HT-29 (cell line): ENCODE measurements around the gene TUBB8B. TPM values are rescaled to one million over a fixed set of nuclear protein-coding genes. Genes with fewer than 3 reads are reported as not detected.
"Not testable (repeated sequence)": the region's sequence is repeated elsewhere in the genome, so short reads cannot be mapped to it uniquely, and the experiment has no call there.

ENCODE experiments used
- DNase-seq: peaks from one replicate; pipeline ENCODE4 v3.0.0-alpha.2; 2015; ENCODE audit warnings: low spot score
- total RNA-seq: library from RNA; depleted of rRNA; stranded (reverse); fragments of >200 nt; shearing (Covaris generic); gene quantifications from 2 replicates; pipeline ENCODE4 v1.2.3, GENCODE V29; 2014; rRNA removed

TUBB8B gene
- not detected in 2 replicates for total RNA-seq

DNA sequence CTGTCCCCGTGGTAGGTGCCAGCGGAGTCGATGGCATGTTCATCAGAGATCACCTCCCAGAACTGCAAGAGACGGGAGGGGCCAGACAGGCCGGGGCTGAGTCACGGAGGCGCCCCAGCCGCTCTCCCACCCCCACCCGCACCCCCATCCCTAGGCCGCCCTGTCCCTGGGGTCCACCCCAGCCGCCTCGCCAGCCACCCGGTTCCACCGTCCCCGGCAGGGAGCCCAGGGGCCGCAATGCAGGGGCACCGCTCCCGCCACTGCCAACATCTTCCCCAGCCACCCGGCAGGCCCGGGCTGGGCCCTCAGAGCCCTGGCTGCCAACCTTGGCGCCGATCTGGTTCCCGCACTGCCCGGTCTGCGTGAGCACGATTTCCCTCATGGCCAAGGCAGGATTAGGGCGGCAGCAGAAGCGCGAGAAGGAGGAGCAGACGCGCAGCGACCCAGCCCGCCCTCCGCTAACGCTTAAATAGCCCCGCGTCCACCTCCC lies at the start of gene TUBB8B:
TSS of gene TUBB8B (minus strand) at position 440 of the 490 bp plus-strand sequence. CDS start at position 382, 58 bp downstream.
- not testable (repeated sequence) for DNase-seq

- DNase-seq: not testable (repeated sequence)
Measured at GRCh38 chr18:97252-97914, 48.0 kb upstream of the TUBB8B start.

- not testable (repeated sequence) for DNase-seq
Measured at GRCh38 chr18:96767-97131, 47.3 kb upstream of the TUBB8B start.

- DNase-seq: not testable (repeated sequence)
Measured at GRCh38 chr18:96101-96766, 46.8 kb upstream of the TUBB8B start.

DNA sequence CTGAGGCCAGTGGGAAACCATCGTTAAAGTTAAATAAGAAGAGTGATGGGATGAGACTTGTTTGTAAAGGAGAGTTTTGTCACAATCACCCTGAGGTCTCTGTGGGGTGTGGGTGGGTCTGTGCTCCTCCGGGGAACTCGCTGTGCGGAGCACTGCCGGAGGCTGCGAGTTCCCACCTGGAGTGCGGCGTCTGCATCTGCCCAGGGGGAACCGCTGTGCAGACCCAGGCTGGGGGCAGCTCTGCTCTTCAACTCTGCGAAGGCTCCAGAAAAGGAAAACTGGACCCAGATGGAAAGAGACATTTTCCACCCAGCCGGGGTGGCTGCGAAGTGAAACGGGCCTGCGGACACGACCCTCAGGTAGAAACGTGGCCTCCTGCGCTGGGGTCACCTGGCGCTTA lies 46.2 kb upstream of the TUBB8B start:
- not testable (repeated sequence) for DNase-seq

- DNase-seq: not testable (repeated sequence)
Measured at GRCh38 chr18:93897-94408, 44.5 kb upstream of the TUBB8B start.

GRCh38 chr18:91561-91960 lies 42.1 kb upstream of the TUBB8B start:
- DNase-seq: peak; percentile 48

GRCh38 chr18:90396-91193 lies 41.2 kb upstream of the TUBB8B start:
- peak; percentile 27 for DNase-seq

DNA sequence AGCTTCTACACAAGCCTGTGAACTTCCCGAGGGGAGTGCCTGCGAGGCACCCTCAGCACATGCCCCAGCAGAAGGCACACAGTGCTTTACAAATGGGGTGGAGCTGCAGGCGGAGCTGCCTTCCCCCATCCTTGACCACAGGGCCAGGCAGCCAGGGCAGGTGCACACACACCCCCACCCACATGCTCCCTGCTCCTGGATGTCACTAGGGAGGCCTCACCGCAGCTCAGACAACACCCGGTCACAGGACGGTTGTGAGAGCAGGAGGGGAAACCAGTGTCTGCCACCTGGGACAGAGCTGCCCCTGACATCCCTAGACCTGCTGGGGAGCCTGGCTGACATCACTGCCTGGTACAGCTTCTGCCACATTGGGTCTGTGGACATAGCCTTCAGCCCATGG lies 39.7 kb upstream of the TUBB8B start:
- DNase-seq: peak; percentile 7

DNA sequence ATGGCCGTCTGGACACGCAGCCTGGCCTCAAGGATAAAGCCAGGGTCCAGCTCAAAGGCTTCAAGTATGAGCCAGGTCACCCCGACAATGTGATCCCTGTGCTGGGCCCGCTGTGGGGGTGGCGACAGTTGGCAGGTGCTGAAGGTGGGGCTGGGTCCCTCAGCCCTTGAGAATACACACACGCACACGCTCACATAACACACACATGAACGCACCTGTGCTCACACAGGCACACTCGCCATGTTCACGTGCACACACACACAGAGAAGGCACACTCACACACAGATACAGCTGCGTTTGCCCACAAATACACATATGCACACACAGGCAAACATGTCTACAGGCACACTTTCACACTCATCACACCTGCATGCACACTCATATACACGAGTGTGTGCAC lies 35.4 kb upstream of the TUBB8B start:
- DNase-seq: not testable (repeated sequence)

GRCh38 chr18:82626-83209 lies 33.3 kb upstream of the TUBB8B start:
- peak; percentile 48 for DNase-seq

- not testable (repeated sequence) for DNase-seq
Measured at GRCh38 chr18:80881-81280, 31.5 kb upstream of the TUBB8B start.

GRCh38 chr18:80202-80601 lies 30.8 kb upstream of the TUBB8B start:
- DNase-seq: not testable (repeated sequence)

DNA sequence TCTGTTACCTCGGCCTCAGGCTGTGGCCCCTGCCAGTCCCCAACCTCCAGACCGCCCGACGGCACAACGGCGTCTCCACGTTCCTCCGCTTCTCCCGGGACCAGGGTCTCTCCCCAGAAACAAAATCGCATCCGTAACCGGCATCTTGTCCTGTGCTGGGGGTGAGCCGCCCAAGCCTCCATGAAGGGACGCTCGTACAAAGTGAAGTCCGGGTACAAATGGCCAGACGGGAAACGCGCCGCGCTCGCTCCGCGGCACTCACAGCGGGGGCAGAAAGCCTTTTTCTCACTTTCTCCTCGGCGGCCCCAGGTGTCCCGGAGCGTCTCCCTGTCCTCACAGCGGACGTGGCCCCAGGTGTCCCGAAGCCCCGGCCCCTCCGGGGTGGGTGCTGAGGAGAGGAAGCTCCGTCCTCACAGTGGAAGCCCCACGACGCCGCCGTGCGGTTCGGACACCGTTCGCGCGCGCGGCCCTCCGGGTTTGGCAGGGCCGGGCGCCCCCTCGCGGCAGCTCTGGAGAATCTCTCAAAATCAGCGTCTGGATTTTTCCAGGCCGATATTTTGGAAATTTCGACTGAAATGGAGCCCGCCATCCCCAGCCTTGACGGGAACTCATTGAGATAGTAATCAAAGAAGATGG lies 26.2 kb upstream of the TUBB8B start:
- not testable (repeated sequence) for DNase-seq

DNA sequence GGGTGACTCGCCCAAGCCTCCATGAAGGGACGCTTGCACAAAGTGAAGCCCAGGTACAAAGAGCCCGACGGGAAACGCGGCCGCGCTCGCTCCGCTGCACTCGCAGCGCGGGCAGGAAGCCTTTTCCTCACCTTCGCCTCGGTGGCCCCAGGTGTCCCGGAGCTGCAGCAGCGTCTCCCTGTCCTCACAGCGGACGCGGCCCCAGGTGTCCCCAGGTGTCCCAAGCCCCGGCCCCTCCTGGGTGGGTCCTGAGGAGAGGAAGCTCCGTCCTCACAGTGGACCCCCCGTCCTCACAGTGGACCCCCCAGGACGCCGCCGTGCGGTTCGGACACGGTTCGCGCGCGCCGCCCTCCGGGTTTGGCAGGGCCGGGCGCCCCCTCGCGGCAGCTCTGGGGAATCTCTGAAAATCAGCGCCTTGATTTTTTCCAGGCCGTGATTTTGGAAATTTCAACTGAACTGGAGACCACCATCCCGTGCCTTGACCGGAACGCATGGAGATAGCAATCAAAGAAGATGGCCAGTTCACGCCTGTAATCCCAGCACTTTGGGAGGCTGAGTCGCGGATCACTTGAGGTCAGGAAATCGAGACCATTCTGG lies 23.9 kb upstream of the TUBB8B start:
- not testable (repeated sequence) for DNase-seq

DNA sequence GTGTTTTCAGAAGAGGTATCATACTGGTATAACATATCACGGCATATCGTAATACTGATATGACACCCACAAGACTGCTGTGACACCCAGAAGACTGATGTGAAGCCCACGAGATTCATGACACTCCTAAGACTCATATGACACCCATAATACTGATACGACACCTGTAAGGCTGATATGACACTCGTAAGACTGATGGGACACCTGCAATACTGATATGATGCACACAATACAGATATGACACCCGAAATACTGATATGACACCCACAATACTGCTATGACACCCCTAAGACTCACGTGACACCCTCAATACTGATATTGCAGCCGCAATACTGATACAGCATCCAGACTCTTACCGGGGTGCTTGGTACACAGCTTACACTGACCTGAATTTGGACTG lies 18.3 kb upstream of the TUBB8B start:
- not testable (repeated sequence) for DNase-seq

GRCh38 chr18:64279-64678 lies 14.9 kb upstream of the TUBB8B start:
- not testable (repeated sequence) for DNase-seq

DNA sequence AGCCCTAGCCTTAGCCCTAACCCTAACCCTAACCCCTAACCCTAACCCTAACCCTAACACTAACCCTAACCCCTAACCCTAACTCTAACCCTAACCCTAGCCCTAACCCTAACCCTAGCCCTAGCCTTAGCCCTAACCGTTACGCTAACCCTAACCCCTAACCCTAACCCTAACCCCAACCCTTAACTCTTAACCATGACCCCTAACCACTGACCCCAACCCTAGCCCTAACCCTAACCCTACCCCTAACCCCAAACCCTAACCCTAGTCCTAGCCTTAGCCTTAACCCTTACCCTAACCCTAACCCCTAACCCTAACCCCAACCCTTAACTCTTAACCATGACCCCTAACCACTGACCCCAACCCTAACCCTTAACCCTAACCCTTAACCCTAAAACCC lies 14.2 kb upstream of the TUBB8B start:
- DNase-seq: not testable (repeated sequence)

DNA sequence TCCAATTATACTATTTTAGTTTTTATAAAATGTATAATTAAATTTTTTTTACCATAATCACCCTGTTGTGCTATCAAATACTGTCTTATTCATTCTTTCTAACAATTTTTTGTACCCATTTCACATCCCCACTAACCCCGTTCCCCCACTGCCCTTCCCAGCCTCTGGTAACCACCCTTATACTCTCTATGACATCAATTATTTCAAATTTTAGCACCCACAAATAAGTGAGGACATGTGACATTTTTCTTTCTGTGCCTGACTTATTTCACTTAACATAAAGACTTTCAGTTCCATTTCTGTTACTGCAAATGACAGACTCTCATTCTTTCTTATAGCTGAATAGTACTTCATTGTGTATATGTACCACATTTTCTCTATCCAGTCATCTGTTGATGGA lies 5.0 kb upstream of the TUBB8B start:
- DNase-seq: not testable (repeated sequence)

- not testable (repeated sequence) for DNase-seq
Measured at GRCh38 chr18:48696-49095, 719 bp downstream of the TUBB8B start.

- not testable (repeated sequence) for DNase-seq
Measured at GRCh38 chr18:13177-13576, 36.2 kb downstream of the TUBB8B start.
